Body of pancreas (tissue), 4 donors: ENCODE data around the gene JAKMIP3.

Experiments used
- CTCF ChIP-seq, 7 experiments: fragments of 450-650 bp in 4 of 7; fragments of 200-600 bp in 3 of 7; sonication (generic) in 3 of 7; IDR thresholded peaks; one replicate each; pipeline ENCODE4 v1.5.1; 2016 to 2019; ENCODE audit warnings: antibody characterized with exemption in 7 of 7
- POLR2A ChIP-seq, 3 donors: fragments of 450-650 bp; IDR thresholded peaks; one replicate each; pipeline ENCODE4 v1.6.1; 2016; ENCODE audit warnings: antibody characterized with exemption in 3 of 3, mild to moderate bottlenecking in 2 of 3

- TF ChIP-seq CTCF (IDR thresholded peaks at IDR 0.05) (no peak), POLR2A (IDR thresholded peaks at IDR 0.05) (no peak)
These were observed 20.4 kb upstream of the JAKMIP3 start for GRCh38 chr10:132045324-132045723.
